ENCODE results near the gene FOXQ1. TPM values are rescaled to one million over a fixed set of nuclear protein-coding genes. Genes with fewer than 3 reads are reported as not detected.

Gene FOXQ1
- total and polyA plus RNA-seq, 2 of the 13 experiments (the other 11 are each of a cell fraction or from before 2014, with no cell fraction given), result 35.2 to 39.8 TPM

- TF ChIP-seq AHDC1 (CRISPR knock-in tag; IDR thresholded peaks at IDR 0.05; ENCODE audit: borderline replicate concordance), result no peak
Observed at GRCh38 chr6:1337791-1338190, 25.9 kb downstream of the FOXQ1 start (continued).

GRCh38 chr6:1346101-1346500 lies 34.2 kb downstream of the FOXQ1 start:
- Histone ChIP-seq H3K4me3 (replicated peaks in 1 of 3; ENCODE audit: insufficient read depth in 1 of 3, low read depth in 2 of 3, low read length in 3 of 3) (no peak overlapping the region), H2AFZ (ENCODE audit: low read length) (no peak overlapping the region), H3K27ac (ENCODE audit: extremely low read length, insufficient read depth, low read length) (no peak overlapping the region), H3K4me2 (ENCODE audit: low read depth, low read length) (no peak overlapping the region), H3K27me3 (ENCODE audit: control insufficient read depth in 1 of 2, insufficient read depth in 2 of 2, low read length in 2 of 2) (peaks cover 3 to 4% of the 10 kb centered on the region in 2 experiments; a peak in 2 of 5 replicates), H3K9me3 (ENCODE audit: low read length) (peaks cover 19% of the 10 kb centered on the region), H4K20me1 (ENCODE audit: insufficient read depth, low read length) (no peaks in the 10 kb centered on the region), H3K36me3 (replicated peaks in 1 of 2; ENCODE audit: control insufficient read depth in 1 of 2, insufficient read depth in 2 of 2, low read length in 2 of 2) (no peaks in the 10 kb centered on the region), H3K4me1 (ENCODE audit: insufficient read depth, low read length) (no peaks in the 10 kb centered on the region), H3K9ac (ENCODE audit: insufficient read depth, low read depth, low read length) (no peak overlapping the region), H3K79me2 (ENCODE audit: insufficient read depth, low read length) (no peaks in the 10 kb centered on the region)
- ATAC-seq (no peak), FAIRE-seq (no peak), DNase-seq (ENCODE audit: low spot score) (no peak)
- ChIA-PET POLR2A (no interaction called here), CTCF (ENCODE audit: low intra/inter-chr PET ratio, low total read pairs) (no interaction called here)
- intact Hi-C loops (cut with micrococcal nuclease; ENCODE audit: unreplicated experiment) (no loop called here), in situ Hi-C loops (cut with HindIII; ENCODE audit: extremely low pct_ligation_motif_present, low pct_unique_long_range_greater_than_20kb) (no loop called here)
- no TSS peak for BruUV-seq (replicated peaks)
- no peak for TF ChIP-seq BRF2 (CRISPR knock-in tag; IDR thresholded peaks at IDR 0.05)
- no peak for TF ChIP-seq ZNF564 (CRISPR knock-in tag; IDR thresholded peaks at IDR 0.05)
- no peak for TF ChIP-seq GATAD2A (CRISPR knock-in tag; IDR thresholded peaks at IDR 0.05)
- TF ChIP-seq ARID2 (CRISPR knock-in tag; IDR thresholded peaks at IDR 0.05; ENCODE audit: borderline replicate concordance), result no peak
- no peak for TF ChIP-seq RBAK (CRISPR knock-in tag; IDR thresholded peaks at IDR 0.05)
- no peak for TF ChIP-seq ZNF207 (IDR thresholded peaks at IDR 0.05; ENCODE audit: borderline replicate concordance)
- TF ChIP-seq PHF21A (CRISPR knock-in tag; IDR thresholded peaks at IDR 0.05), result no peak
- no peak for TF ChIP-seq NPAS2 (CRISPR knock-in tag; IDR thresholded peaks at IDR 0.05; ENCODE audit: borderline replicate concordance)
- TF ChIP-seq ZNF569 (CRISPR knock-in tag; IDR thresholded peaks at IDR 0.05; ENCODE audit: borderline replicate concordance), result no peak
- no peak for TF ChIP-seq MIER3 (CRISPR knock-in tag; IDR thresholded peaks at IDR 0.05; ENCODE audit: borderline replicate concordance)
- TF ChIP-seq HMG20A (CRISPR knock-in tag; IDR thresholded peaks at IDR 0.05; ENCODE audit: borderline replicate concordance), result no peak
- TF ChIP-seq FOXM1 (CRISPR knock-in tag; IDR thresholded peaks at IDR 0.05), result no peak
- TF ChIP-seq ZNF883 (CRISPR knock-in tag; IDR thresholded peaks at IDR 0.05; ENCODE audit: not compliant biosample characterization), result no peak
- TF ChIP-seq SMARCC2 (IDR thresholded peaks at IDR 0.05), result no peak
